Eye (tissue), 1 donor: ENCODE data around the gene URB2.
A peak's percentile ranks its signal among the peaks of the same experiment; 100 is the strongest.

Experiments used
- DNase-seq: peaks from one replicate; pipeline ENCODE4 v3.0.0-alpha.2; 2015

Gene URB2

GRCh38 chr1:229645324-229645993, 19.4 kb downstream of the URB2 start:
- peak; percentile 70 for DNase-seq

GRCh38 chr1:229648406-229648805, 22.4 kb downstream of the URB2 start:
- no peak for DNase-seq

- no peak for DNase-seq
Measured at GRCh38 chr1:229650045-229650444, 24.0 kb downstream of the URB2 start.

GRCh38 chr1:229651546-229651945, 25.5 kb downstream of the URB2 start:
- DNase-seq: no peak

- no peak for DNase-seq
Measured at GRCh38 chr1:229653420-229653819, 27.4 kb downstream of the URB2 start.

- DNase-seq: no peak
Measured at GRCh38 chr1:229655781-229656180, 29.7 kb downstream of the URB2 start.

- no peak for DNase-seq
Measured at GRCh38 chr1:229657993-229658755, 32.1 kb downstream of the URB2 start.

GRCh38 chr1:229661022-229661877, 35.2 kb downstream of the URB2 start:
- DNase-seq: peak; percentile 92

- no peak for DNase-seq
Measured at GRCh38 chr1:229661897-229662296, 35.9 kb downstream of the URB2 start.

- peak; percentile 18 for DNase-seq
Measured at GRCh38 chr1:229664133-229664689, 38.2 kb downstream of the URB2 start.

GRCh38 chr1:229665912-229666558, 40.0 kb downstream of the URB2 start:
- no peak for DNase-seq

GRCh38 chr1:229666585-229666984, 40.5 kb downstream of the URB2 start:
- peak; percentile 9 for DNase-seq

GRCh38 chr1:229669333-229669732, 43.3 kb downstream of the URB2 start:
- DNase-seq: no peak

GRCh38 chr1:229671310-229671709, 45.3 kb downstream of the URB2 start:
- DNase-seq: no peak

GRCh38 chr1:229672246-229672645, 46.2 kb downstream of the URB2 start:
- DNase-seq: no peak

- no peak for DNase-seq
Measured at GRCh38 chr1:229674042-229674441, 48.0 kb downstream of the URB2 start.

- no peak for DNase-seq
Measured at GRCh38 chr1:229675396-229675795, 49.3 kb downstream of the URB2 start.

GRCh38 chr1:229685149-229685548, 59.1 kb downstream of the URB2 start:
- DNase-seq: no peak

GRCh38 chr1:229689273-229689672, 63.2 kb downstream of the URB2 start:
- DNase-seq: no peak

GRCh38 chr1:229689904-229690303, 63.9 kb downstream of the URB2 start:
- peak; percentile 49 for DNase-seq

GRCh38 chr1:229690662-229691061, 64.6 kb downstream of the URB2 start:
- DNase-seq: no peak

- no peak for DNase-seq
Measured at GRCh38 chr1:229691362-229691761, 65.3 kb downstream of the URB2 start.
